ACHN (cell line): ENCODE data around the gene PDE11A.
A peak's percentile ranks its signal among the peaks of the same experiment; 100 is the strongest.

Experiments used
- DNase-seq: peaks from one replicate; pipeline ENCODE4 v3.0.0-alpha.2; 2015
- in situ Hi-C: cut with HindIII; loops from 2 replicates; pipeline ENCODE4 v1.10.0; 2017; ENCODE audit warnings: low sequenced_read_pairs, low pct_ligation_motif_present, low pct_unique_long_range_greater_than_20kb

The PDE11A gene

GRCh38 chr2:177646241-177646640, 426.3 kb downstream of the PDE11A start:
- DNase-seq: no peak
- in situ Hi-C loops: no loop called here

DNA sequence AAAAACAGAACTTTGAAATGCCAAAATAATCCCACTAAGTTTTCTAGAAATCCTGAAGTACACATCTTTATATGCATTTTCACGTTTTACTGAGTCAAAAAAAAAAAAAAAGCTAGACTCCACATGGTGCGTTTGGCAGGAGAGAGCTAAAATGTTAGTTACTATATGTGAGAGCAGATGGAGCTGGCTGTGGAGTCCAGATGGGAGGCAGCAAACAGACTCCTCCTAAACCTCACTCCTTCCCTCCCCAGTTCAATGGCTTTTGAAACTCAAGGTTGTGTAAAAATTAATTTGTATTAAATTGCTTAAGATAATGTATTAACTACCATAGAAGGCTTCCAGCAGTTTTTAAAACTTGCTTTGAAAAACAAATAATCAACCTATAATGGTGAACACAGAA, 431.2 kb downstream of the PDE11A start:
- DNase-seq: no peak
- in situ Hi-C loops: no loop called here

DNA sequence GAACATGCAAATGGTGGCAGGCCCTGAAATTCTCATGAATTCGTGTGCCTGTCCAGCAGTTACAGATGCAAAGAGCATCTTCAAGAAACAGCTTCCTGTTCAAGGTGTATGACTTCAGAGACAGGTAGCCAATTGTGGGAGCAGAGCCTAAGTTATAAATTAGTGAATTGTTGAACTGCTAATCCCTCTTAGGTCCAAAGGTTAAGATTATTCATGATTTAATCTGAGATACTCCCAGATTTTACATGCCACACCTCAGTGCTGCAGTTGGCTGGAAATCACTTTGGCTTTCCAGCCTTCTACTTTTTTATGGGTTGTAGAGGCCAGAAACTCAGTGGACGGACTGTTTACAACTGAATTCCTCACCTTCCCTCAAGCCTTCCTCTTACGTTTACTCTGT, 432.2 kb downstream of the PDE11A start:
- DNase-seq: no peak
- in situ Hi-C loops: no loop called here

DNA sequence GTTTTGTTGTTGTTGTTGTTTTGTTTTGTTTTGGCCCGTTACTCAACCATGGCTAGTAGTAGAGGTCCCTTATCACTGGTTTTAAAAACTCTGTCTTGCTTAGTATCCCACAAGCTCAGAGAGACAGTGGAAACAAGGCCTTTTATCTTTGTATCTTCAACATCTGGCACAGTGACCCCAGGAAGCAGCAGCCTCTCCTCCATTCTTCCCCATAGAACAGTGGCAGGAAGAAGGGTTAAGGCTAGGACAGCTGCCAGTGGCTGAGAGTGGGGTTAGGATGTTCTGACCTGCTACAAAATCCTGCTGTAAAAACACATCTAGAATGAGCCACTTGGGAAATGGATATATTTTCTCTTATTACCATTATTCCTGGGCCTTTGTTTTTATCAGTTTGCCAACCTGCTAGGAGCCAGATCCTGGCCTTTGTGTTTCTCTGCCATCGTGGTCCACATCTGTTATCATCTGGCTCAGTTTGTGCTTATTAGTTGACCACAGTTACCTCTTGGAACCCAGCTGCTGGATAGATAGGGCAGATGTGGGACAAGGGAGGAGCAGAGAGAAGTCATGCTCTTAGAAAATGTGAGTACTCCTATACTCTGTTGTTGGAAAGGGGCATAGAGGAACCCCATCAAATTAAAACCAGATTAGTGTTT, 433.2 kb downstream of the PDE11A start:
- in situ Hi-C loops: no loop called here
- no peak for DNase-seq

GRCh38 chr2:177638507-177638906, 434.1 kb downstream of the PDE11A start:
- DNase-seq: no peak
- in situ Hi-C loops: no loop called here

DNA sequence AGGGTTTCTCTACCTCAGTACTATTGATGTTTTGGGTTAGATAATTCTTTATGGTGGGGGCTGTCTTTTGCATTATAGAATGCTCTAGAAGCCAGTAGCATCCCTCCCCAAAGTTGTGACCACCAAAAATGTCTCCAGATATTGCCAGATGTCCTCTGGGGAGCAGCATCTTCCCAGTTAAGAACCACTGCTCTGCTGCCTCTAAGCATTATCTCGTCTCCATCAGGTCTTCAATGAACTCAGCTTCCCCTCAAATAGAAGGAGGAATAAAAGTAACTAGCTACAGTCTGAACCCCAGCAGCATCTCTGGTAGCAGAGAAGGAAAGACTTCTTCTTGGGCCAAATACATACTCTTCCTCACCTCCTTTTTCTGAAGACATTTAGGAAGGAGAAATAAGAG, 435.9 kb downstream of the PDE11A start:
- in situ Hi-C loops: no loop called here

GRCh38 chr2:177635696-177636095, 436.9 kb downstream of the PDE11A start:
- no peak for DNase-seq
- in situ Hi-C loops: no loop called here

More for the DNA sequence above, 435.9 kb downstream of the PDE11A start:
- no peak for DNase-seq

- in situ Hi-C loops: no loop called here
- DNase-seq: no peak
Observed at GRCh38 chr2:177633910-177634294, 438.7 kb downstream of the PDE11A start.

GRCh38 chr2:177633111-177633510, 439.5 kb downstream of the PDE11A start:
- in situ Hi-C loops: no loop called here
- DNase-seq: no peak

- in situ Hi-C loops: no loop called here
- no peak for DNase-seq
Observed at GRCh38 chr2:177631680-177632079, 440.9 kb downstream of the PDE11A start.

DNA sequence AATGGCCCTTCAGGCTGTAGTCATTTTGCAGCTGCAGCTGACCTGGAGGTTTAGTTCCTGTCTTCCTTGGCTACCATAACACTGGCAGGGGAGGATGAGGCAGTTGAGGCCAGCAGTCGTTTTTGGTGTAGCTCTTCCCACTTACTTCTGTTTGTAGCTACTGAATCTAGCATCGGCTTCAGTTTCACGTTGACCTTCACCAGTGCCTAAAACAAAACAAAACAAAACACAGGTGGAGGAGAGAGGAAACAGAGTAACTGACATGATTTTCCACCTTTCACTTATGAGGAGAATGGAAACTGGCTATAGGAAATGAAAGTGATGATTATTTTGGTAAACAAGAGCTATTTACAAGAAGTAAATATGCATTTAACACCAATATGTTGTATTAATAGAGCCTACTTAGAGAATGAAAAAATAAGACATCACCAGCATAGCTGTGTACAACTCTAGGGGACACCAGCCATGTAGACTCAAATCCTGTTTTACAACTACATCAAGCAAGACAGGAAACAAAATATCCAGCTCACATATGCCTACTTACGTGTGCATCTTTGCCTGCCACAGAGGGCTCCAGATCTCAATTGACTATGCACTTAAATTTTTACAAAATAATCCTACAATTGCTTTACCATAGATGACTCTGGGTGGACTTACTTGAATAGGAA, 443.1 kb downstream of the PDE11A start:
- DNase-seq: no peak
- in situ Hi-C loops: no loop called here

GRCh38 chr2:177628831-177629230, 443.7 kb downstream of the PDE11A start:
- DNase-seq: no peak
- in situ Hi-C loops: no loop called here

- no peak for DNase-seq
- in situ Hi-C loops: no loop called here
Observed at GRCh38 chr2:177625744-177626650, 446.6 kb downstream of the PDE11A start.

- peak; percentile 62 for DNase-seq
- in situ Hi-C loops: no loop called here
Observed at GRCh38 chr2:177622521-177622920, 450.1 kb downstream of the PDE11A start.

- in situ Hi-C loops: no loop called here
- DNase-seq: no peak
Observed at GRCh38 chr2:177619986-177620385, 452.6 kb downstream of the PDE11A start.

DNA sequence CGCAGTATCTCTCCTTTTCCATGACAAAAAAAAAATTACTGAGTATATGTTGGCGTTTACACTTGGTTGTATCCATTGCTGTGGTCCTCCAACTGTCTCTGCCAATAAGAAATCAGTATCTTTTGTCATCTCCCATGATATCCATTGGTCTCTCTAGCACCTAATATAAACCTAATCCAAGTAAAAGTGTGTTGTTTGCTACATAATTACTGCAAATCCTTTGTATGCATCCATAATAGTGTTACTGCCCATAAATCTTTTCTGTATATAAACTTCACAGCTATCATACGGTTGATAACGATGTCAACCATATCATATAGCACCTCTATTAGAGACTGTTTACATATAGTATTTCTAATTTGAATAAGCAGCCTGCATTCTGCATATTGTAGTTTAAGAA, 453.1 kb downstream of the PDE11A start:
- DNase-seq: no peak
- in situ Hi-C loops: no loop called here

DNA sequence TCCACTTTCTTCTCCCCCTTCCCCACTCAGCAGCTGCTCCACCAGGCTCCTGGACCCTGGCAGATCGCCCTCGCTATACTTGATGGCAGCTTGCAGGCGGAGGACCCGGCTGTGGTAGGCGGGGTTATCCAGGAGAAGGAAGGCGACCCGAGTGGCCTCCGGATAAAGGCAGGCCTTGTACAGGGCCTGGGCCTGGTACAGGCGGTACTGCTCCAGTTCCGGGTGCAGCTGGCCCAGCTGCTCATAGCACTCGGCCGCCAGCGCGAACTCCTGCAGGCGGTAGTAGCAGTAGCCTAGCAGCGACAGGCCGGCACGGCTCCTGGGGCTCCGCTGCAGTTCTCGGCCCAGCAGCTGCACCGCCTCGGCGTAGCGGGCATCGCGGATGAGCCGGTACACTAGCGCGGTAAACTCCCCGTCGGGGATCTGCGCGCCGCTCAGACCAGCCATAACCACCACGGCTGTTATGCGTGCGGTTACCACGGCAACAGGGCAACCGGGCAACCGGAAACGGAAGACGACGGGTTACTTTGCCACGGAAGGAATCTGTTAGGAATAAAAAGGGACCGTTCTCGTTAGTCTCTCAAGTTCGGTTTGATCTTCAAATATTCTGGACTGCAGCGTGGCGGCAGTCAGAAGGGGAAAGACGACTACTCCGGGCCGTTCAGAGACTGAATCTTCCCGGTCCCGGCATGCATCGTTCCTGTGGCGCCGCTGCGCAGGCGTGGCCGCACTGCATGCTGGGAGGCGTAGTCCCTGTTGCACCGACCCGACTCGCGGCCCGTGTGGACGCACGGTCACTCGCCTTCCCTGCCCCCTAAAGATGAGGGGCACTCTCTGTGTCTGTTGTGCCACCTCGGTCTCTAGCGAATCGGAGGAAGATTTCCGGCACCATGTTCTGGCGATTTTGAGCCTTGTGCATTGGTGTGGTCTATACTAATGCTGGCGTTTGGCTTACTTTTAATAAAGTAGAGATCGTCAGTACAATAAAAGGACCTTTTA, 454.0 kb downstream of the PDE11A start:
- peak; percentile 90 for DNase-seq
- in situ Hi-C loops: no loop called here

- no peak for DNase-seq
- in situ Hi-C loops: no loop called here
Observed at GRCh38 chr2:177617849-177618248, 454.7 kb downstream of the PDE11A start.
